ENCODE data around the gene CAV1. TPM values are rescaled to one million over a fixed set of nuclear protein-coding genes. Genes with fewer than 3 reads are reported as not detected.

Gene CAV1
- total and polyA plus RNA-seq, 2 experiments from 2014 or later: 16.0 to 21.1 TPM

- no peaks in the 10 kb centered on the region for H3K36me3 Mint-ChIP-seq (ENCODE audit: low read depth)
- no peak overlapping the region for H3K4me3 Mint-ChIP-seq
- ATAC-seq (no peak), DNase-seq (ENCODE audit: low spot score) (no peak)
- Histone ChIP-seq H3F3A (replicated peaks; ENCODE audit: low read depth) (no peaks in the 10 kb centered on the region), H3K79me2 (replicated peaks; ENCODE audit: insufficient read depth) (no peaks in the 10 kb centered on the region), H3K4me1 (ENCODE audit: insufficient read depth) (no peaks in the 10 kb centered on the region), H3K27me3 (ENCODE audit: insufficient read depth) (no peaks in the 10 kb centered on the region), H3K27ac (ENCODE audit: low read depth) (no peak overlapping the region), H4K20me1 (replicated peaks; ENCODE audit: insufficient read depth) (no peaks in the 10 kb centered on the region), H3K9me2 (ENCODE audit: insufficient read depth) (0 out of 2 replicates have a peak, but pooled peaks cover 4% of the 10 kb centered on the region), H2AFZ (no peak overlapping the region), H3K4me3 (no peak overlapping the region), H3K4me2 (no peak overlapping the region), H3K36me3 (ENCODE audit: insufficient read depth) (no peaks in the 10 kb centered on the region)
- no peaks in the 10 kb centered on the region; the same call in 2 of the 3 replicates for H3K9me3 Mint-ChIP-seq
- no peaks in the 10 kb centered on the region for H3K27me3 Mint-ChIP-seq (ENCODE audit: insufficient read depth, low read depth, poor library complexity)
- peaks cover 2% of the 10 kb centered on the region; the same call in 1 of the 3 replicates for H3K4me1 Mint-ChIP-seq
- TF ChIP-seq CREB1 (CRISPR knock-in tag; IDR thresholded peaks at IDR 0.05; ENCODE audit: low read depth): no peak
- TF ChIP-seq NANOG (IDR thresholded peaks at IDR 0.05; ENCODE audit: borderline replicate concordance): no peak
- no peak for TF ChIP-seq JUNB (IDR thresholded peaks at IDR 0.05; ENCODE audit: unreplicated experiment)
- TF ChIP-seq, protein P1, sequence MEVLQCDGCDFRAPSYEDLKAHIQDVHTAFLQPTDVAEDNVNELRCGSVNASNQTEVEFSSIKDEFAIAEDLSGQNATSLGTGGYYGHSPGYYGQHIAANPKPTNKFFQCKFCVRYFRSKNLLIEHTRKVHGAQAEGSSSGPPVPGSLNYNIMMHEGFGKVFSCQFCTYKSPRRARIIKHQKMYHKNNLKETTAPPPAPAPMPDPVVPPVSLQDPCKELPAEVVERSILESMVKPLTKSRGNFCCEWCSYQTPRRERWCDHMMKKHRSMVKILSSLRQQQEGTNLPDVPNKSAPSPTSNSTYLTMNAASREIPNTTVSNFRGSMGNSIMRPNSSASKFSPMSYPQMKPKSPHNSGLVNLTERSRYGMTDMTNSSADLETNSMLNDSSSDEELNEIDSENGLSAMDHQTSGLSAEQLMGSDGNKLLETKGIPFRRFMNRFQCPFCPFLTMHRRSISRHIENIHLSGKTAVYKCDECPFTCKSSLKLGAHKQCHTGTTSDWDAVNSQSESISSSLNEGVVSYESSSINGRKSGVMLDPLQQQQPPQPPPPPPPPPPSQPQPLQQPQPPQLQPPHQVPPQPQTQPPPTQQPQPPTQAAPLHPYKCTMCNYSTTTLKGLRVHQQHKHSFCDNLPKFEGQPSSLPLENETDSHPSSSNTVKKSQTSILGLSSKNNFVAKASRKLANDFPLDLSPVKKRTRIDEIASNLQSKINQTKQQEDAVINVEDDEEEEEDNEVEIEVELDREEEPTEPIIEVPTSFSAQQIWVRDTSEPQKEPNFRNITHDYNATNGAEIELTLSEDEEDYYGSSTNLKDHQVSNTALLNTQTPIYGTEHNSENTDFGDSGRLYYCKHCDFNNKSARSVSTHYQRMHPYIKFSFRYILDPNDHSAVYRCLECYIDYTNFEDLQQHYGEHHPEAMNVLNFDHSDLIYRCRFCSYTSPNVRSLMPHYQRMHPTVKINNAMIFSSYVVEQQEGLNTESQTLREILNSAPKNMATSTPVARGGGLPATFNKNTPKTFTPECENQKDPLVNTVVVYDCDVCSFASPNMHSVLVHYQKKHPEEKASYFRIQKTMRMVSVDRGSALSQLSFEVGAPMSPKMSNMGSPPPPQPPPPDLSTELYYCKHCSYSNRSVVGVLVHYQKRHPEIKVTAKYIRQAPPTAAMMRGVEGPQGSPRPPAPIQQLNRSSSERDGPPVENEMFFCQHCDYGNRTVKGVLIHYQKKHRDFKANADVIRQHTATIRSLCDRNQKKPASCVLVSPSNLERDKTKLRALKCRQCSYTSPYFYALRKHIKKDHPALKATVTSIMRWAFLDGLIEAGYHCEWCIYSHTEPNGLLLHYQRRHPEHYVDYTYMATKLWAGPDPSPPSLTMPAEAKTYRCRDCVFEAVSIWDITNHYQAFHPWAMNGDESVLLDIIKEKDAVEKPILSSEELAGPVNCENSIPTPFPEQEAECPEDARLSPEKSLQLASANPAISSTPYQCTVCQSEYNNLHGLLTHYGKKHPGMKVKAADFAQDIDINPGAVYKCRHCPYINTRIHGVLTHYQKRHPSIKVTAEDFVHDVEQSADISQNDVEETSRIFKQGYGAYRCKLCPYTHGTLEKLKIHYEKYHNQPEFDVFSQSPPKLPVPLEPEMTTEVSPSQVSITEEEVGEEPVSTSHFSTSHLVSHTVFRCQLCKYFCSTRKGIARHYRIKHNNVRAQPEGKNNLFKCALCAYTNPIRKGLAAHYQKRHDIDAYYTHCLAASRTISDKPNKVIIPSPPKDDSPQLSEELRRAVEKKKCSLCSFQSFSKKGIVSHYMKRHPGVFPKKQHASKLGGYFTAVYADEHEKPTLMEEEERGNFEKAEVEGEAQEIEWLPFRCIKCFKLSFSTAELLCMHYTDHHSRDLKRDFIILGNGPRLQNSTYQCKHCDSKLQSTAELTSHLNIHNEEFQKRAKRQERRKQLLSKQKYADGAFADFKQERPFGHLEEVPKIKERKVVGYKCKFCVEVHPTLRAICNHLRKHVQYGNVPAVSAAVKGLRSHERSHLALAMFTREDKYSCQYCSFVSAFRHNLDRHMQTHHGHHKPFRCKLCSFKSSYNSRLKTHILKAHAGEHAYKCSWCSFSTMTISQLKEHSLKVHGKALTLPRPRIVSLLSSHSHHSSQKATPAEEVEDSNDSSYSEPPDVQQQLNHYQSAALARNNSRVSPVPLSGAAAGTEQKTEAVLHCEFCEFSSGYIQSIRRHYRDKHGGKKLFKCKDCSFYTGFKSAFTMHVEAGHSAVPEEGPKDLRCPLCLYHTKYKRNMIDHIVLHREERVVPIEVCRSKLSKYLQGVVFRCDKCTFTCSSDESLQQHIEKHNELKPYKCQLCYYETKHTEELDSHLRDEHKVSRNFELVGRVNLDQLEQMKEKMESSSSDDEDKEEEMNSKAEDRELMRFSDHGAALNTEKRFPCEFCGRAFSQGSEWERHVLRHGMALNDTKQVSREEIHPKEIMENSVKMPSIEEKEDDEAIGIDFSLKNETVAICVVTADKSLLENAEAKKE (CRISPR knock-in tag; IDR thresholded peaks at IDR 0.05): no peak
- TF ChIP-seq ZNF114 (CRISPR knock-in tag; IDR thresholded peaks at IDR 0.05): no peak
- TF ChIP-seq REST (IDR thresholded peaks at IDR 0.05; ENCODE audit: unreplicated experiment): no peak
- TF ChIP-seq CTCF (conservative IDR thresholded peaks at IDR 0.05; ENCODE audit: low read depth in 2 of 2): no peak
- TF ChIP-seq STAT1 (IDR thresholded peaks at IDR 0.05; ENCODE audit: unreplicated experiment): no peak
- no peak overlapping the region for H3K27ac Mint-ChIP-seq
These were observed 41.8 kb downstream of the CAV1 start for GRCh38 chr7:116566666-116567065.
